ENCODE measurements around the gene SLC25A41. TPM values are rescaled to one million over a fixed set of nuclear protein-coding genes. Genes with fewer than 3 reads are reported as not detected.
"Not testable (repeated sequence)": the region's sequence is repeated elsewhere in the genome, so short reads cannot be mapped to it uniquely, and the experiment has no call there.

SLC25A41 gene
- total RNA-seq, 1 donor from 2014 or later, result not detected

- DNase-seq (ENCODE audit: low read depth in 2 of 2), result not testable (repeated sequence)
These were observed 4.7 kb downstream of the SLC25A41 start for GRCh38 chr19:6428692-6429418.

- DNase-seq (ENCODE audit: low read depth in 2 of 2), result no peak
These were observed 6.4 kb downstream of the SLC25A41 start for GRCh38 chr19:6427131-6427530.

- no peak for DNase-seq (ENCODE audit: low read depth in 2 of 2)
These were observed 7.6 kb downstream of the SLC25A41 start for GRCh38 chr19:6425732-6426620.

- DNase-seq (ENCODE audit: low read depth in 2 of 2), result peak; percentile 100
These were observed 8.4 kb downstream of the SLC25A41 start for GRCh38 chr19:6424939-6425731.

- peak; percentile 15 to 29 for DNase-seq (ENCODE audit: low read depth in 2 of 2)
These were observed 9.2 kb downstream of the SLC25A41 start, which contains the start of gene KHSRP for GRCh38 chr19:6424195-6424938. Gene KHSRP (minus strand): TSS chr19:6424811. CDS start chr19:6424701, 110 bp downstream.

GRCh38 chr19:6423499-6424194 is 9.9 kb downstream of the SLC25A41 start:
- DNase-seq (ENCODE audit: low read depth in 2 of 2), result peak; percentile 45 to 60

GRCh38 chr19:6421075-6422014 is 12.2 kb downstream of the SLC25A41 start:
- no peak for DNase-seq (ENCODE audit: low read depth in 2 of 2)

GRCh38 chr19:6418562-6418932 is 15.0 kb downstream of the SLC25A41 start:
- no peak for DNase-seq (ENCODE audit: low read depth in 2 of 2)

GRCh38 chr19:6417713-6418561 is 15.6 kb downstream of the SLC25A41 start:
- DNase-seq (ENCODE audit: low read depth in 2 of 2), result peak; percentile 41 to 52

GRCh38 chr19:6416658-6417405 is 16.7 kb downstream of the SLC25A41 start:
- no peak for DNase-seq (ENCODE audit: low read depth in 2 of 2)

- DNase-seq (ENCODE audit: low read depth in 2 of 2), result no peak
These were observed 17.9 kb downstream of the SLC25A41 start for GRCh38 chr19:6415591-6416190.

GRCh38 chr19:6414793-6415590 is 18.6 kb downstream of the SLC25A41 start:
- no peak for DNase-seq (ENCODE audit: low read depth in 2 of 2)

- no peak for DNase-seq (ENCODE audit: low read depth in 2 of 2)
These were observed 19.6 kb downstream of the SLC25A41 start for GRCh38 chr19:6413721-6414643.

- no peak for DNase-seq (ENCODE audit: low read depth in 2 of 2)
These were observed 20.3 kb downstream of the SLC25A41 start for GRCh38 chr19:6413291-6413690.

- peak; percentile 23 to 41 for DNase-seq (ENCODE audit: low read depth in 2 of 2)
These were observed 21.0 kb downstream of the SLC25A41 start for GRCh38 chr19:6412447-6413091.
